Upper lobe of left lung (tissue), 4 donors: Measurements from ENCODE around the gene PWWP2B.

Source experiments
- CTCF ChIP-seq, 6 experiments: fragments of 450-650 bp in 4 of 6; fragments of 200-600 bp in 2 of 6; sonication (generic) in 2 of 6; IDR thresholded peaks; one replicate each; pipeline ENCODE4 v1.5.1; 2016 to 2019; ENCODE audit warnings: antibody characterized with exemption in 6 of 6
- EP300 ChIP-seq, 4 donors: sonication (generic); formaldehyde crosslinking; IDR thresholded peaks; one replicate each; pipeline ENCODE4 v1.5.1; 2017; ENCODE audit warnings: antibody characterized with exemption in 4 of 4, control low read depth in 2 of 4
- POLR2A ChIP-seq, 4 donors: fragments of 450-650 bp; IDR thresholded peaks; one replicate each; pipeline ENCODE4 v1.5.1; 2016 to 2017; ENCODE audit warnings: antibody characterized with exemption in 4 of 4, mild to moderate bottlenecking in 2 of 4
- POLR2AphosphoS5 ChIP-seq, 2 donors: sonication (generic); formaldehyde crosslinking; IDR thresholded peaks; one replicate each; pipeline ENCODE4 v1.5.1; 2017; ENCODE audit warnings: antibody characterized with exemption in 2 of 2

GRCh38 chr10:132418527-132419416 lies 21.8 kb downstream of the PWWP2B start:
- TF ChIP-seq CTCF (IDR thresholded peaks at IDR 0.05) (peak in 1 of 6 experiments; percentile 12), POLR2A (IDR thresholded peaks at IDR 0.05) (peak in 2 of 4 donors; percentile 34 to 77), EP300 (IDR thresholded peaks at IDR 0.05) (peak in 2 of 4 donors; percentile 5 to 36), POLR2AphosphoS5 (IDR thresholded peaks at IDR 0.05) (peak; percentile 55 to 77)
